RCC 7860 (cell line): ENCODE measurements around the gene TM6SF1.
"Not testable (repeated sequence)": the region's sequence is repeated elsewhere in the genome, so short reads cannot be mapped to it uniquely, and the experiment has no call there.

Experiments used
- DNase-seq: peaks from one replicate; pipeline ENCODE4 v3.0.0-alpha.2; 2015; ENCODE audit warnings: low spot score
- FAIRE-seq: peaks from 2 replicates; lab custom pipeline; 2012; peaks lifted over from hg19 to GRCh38; lab: Jason Lieb, UNC

Gene TM6SF1

GRCh38 chr15:83169576-83169975 lies 62.1 kb downstream of the TM6SF1 start:
- not testable (repeated sequence) for FAIRE-seq, DNase-seq

DNA sequence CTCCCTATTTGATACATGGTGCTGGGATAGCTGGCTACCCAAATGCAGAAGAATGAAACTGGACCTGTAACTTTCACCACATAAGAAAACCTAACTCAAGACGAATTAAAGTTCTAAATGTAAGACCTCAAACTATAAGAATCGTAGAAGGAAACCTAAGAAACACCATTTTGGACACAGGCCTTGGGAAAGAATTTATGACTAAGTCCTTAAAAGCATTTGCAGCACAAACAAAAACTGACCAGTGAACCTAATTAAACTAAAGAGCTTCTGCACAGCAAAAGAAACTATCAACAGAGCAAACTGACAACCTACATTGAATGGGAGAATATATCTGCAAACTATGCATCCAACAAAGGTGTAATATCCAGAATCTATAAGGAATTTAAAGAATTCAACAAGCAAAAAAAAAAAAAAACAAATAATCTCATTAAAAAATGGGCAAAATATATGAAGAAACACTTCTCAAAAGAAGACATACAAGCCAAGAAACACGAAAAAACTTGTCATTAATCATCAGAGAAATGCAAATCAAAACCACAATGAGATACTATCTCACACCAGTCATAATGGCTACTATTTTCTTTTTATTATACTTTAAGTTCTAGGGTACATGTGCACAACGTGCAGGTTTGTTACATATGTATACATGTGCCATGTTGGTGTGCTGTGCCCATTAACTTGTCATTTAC lies 63.2 kb downstream of the TM6SF1 start:
- FAIRE-seq = no peak

GRCh38 chr15:83174891-83175290 lies 67.4 kb downstream of the TM6SF1 start:
- FAIRE-seq = no peak
- no peak for DNase-seq

More for the DNA sequence above, 63.2 kb downstream of the TM6SF1 start:
- no peak for DNase-seq

DNA sequence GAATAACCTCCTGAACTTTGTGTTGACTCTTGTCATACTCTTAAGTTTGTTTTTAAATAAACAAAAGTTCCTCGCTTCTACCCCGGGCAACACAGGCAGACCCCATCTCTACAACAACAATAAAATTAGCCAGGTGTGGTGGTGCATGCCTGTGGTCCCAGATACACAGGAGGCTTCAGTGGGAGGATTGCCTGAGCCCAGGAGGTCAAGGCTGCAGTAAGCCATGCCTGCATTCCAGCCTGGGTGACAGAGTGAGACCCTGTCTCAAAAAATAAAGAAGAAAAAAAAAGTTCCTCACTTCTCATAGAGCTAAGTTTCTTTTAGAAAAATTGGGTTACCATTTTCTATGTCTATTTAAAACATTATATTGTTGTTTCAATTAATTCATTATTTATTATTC lies 70.9 kb downstream of the TM6SF1 start:
- no peak for FAIRE-seq

GRCh38 chr15:83178869-83179325 lies 71.5 kb downstream of the TM6SF1 start:
- no peak for FAIRE-seq
- DNase-seq = no peak

More for the DNA sequence above, 70.9 kb downstream of the TM6SF1 start:
- no peak for DNase-seq

DNA sequence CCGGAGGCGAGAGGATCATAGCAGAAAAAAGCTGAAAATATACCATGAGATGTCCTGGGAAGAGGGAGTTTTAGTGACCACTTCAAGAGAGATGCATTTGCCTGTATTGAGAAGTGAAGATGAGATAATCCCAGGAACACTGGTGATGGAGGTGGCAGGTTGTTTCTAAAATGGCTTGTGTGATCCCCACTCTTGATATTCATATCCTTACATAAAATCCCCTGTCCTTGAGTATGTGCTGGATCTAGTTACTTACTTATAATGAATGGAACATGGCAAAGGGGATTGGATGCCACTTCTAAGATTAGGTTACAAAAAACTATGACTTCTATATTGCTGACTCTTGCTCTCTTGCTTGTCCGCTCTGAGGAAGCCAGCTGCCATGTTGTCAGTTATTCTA lies 78.1 kb downstream of the TM6SF1 start:
- DNase-seq (no peak), FAIRE-seq (no peak)
